Keratinocyte (primary cell): ENCODE data around the gene CD247. TPM values are rescaled to one million over a fixed set of nuclear protein-coding genes. Genes with fewer than 3 reads are reported as not detected.

Experiments
- DNase-seq: peaks from one replicate; pipeline ENCODE4 v3.0.0-alpha.2; 2011; ENCODE audit warnings: low read depth, missing footprints, low spot score
- FAIRE-seq: peaks from 2 replicates; lab custom pipeline; 2011; peaks lifted over from hg19 to GRCh38; lab: Jason Lieb, UNC
- H2AFZ ChIP-seq: 2 replicates; pipeline ENCODE4 v1.6.0; 2012; ENCODE audit warnings: low read length, control low read depth, inconsistent platforms; ENCODE audit not compliant: control insufficient read depth
- H3K27ac ChIP-seq: 2 replicates; pipeline ENCODE4 v1.5.1; 2011; ENCODE audit warnings: low read length; ENCODE audit not compliant: control insufficient read depth, insufficient read depth
- H3K27me3 ChIP-seq: 3 replicates; pipeline ENCODE4 v1.6.0; 2011; ENCODE audit warnings: low read length; ENCODE audit not compliant: control insufficient read depth, insufficient read depth; ENCODE audit errors: extremely low read depth
- H3K36me3 ChIP-seq, 2 experiments: 2 replicates in 1 of 2; 3 replicates in 1 of 2; pipeline ENCODE4 v1.5.1; 2011; ENCODE audit warnings: low read length in 2 of 2, mild to moderate bottlenecking in 1 of 2; ENCODE audit not compliant: control insufficient read depth in 2 of 2, insufficient read depth in 2 of 2; ENCODE audit errors: extremely low read depth in 1 of 2
- H3K4me1 ChIP-seq: 3 replicates; pipeline ENCODE4 v1.5.1; 2011; ENCODE audit warnings: low read length; ENCODE audit not compliant: control insufficient read depth, insufficient read depth; ENCODE audit errors: extremely low read depth
- H3K4me2 ChIP-seq: 3 replicates; pipeline ENCODE4 v1.6.0; 2011; ENCODE audit warnings: low read depth, low read length; ENCODE audit not compliant: control insufficient read depth, insufficient read depth; ENCODE audit errors: extremely low read depth
- H3K4me3 ChIP-seq, 3 experiments: fragments of 200-600 bp in 1 of 3; sonication (generic) in 1 of 3; 2 replicates in 2 of 3; 3 replicates in 1 of 3; pipeline ENCODE4 v1.5.1; 2011 to 2016; ENCODE audit warnings: low read length in 3 of 3, mild to moderate bottlenecking in 3 of 3, control low read depth in 2 of 3, inconsistent platforms in 1 of 3, low read depth in 1 of 3, mixed read lengths in 1 of 3, mixed run types in 1 of 3, moderate library complexity in 1 of 3; ENCODE audit not compliant: control insufficient read depth in 2 of 3, insufficient read depth in 2 of 3; ENCODE audit errors: extremely low read depth in 1 of 3
- H3K79me2 ChIP-seq: 2 replicates; pipeline ENCODE4 v1.6.0; 2012; ENCODE audit warnings: low read length; ENCODE audit not compliant: control insufficient read depth, insufficient read depth
- H3K9ac ChIP-seq: 3 replicates; pipeline ENCODE4 v1.6.0; 2011; ENCODE audit warnings: low read length; ENCODE audit not compliant: control insufficient read depth, insufficient read depth; ENCODE audit errors: extremely low read depth
- H3K9me1 ChIP-seq: 3 replicates; pipeline ENCODE4 v1.6.0; 2011; ENCODE audit warnings: low read length; ENCODE audit not compliant: control insufficient read depth, insufficient read depth; ENCODE audit errors: extremely low read depth
- H3K9me3 ChIP-seq: 2 replicates; pipeline ENCODE4 v1.5.1; 2012; ENCODE audit warnings: low read depth, low read length; ENCODE audit not compliant: control insufficient read depth
- H4K20me1 ChIP-seq: 3 replicates; pipeline ENCODE4 v1.6.0; 2011; ENCODE audit warnings: low read length; ENCODE audit not compliant: control insufficient read depth, insufficient read depth; ENCODE audit errors: extremely low read depth
- EZH2 ChIP-seq: IDR thresholded peaks from one replicate; pipeline ENCODE4 v1.6.1; 2012; ENCODE audit warnings: inconsistent platforms, mild to moderate bottlenecking, low read length, moderate library complexity
- dilution Hi-C: fragments of 300-500 bp; cut with MboI; formaldehyde crosslinking; loops from one replicate; pipeline ENCODE4 v1.7.0; 2020; ENCODE audit warnings: low sequenced_read_pairs; ENCODE audit not compliant: extremely low pct_ligation_motif_present
- polyA plus RNA-seq, 5 experiments: library from polyadenylated mRNA; depleted of rRNA in 3 of 5; stranded (reverse) in 3 of 5; stranded (forward) in 1 of 5; unstranded in 1 of 5; fragments of >200 nt; gene quantifications; 1 replicate in 1 of 5; 2 replicates in 3 of 5; 3 replicates in 1 of 5; pipeline versions ENCODE4 v1.2.1 to v1.2.3, GENCODE V29; 2011 to 2012; ENCODE audit warnings: missing spikeins in 2 of 5, low read depth in 1 of 5, low replicate concordance in 1 of 5
- TF ChIP-seq, protein P1 (sequence below), 3 experiments: IDR thresholded peaks in 1 of 3; conservative IDR thresholded peaks in 1 of 3; optimal IDR thresholded peaks in 1 of 3; 2 replicates in 2 of 3; 3 replicates in 1 of 3; pipeline versions ENCODE3 to v1.5.1; 2011; ENCODE audit warnings: low read length in 3 of 3, mild to moderate bottlenecking in 3 of 3, moderate library complexity in 2 of 3, control low read depth in 1 of 3, inconsistent platforms in 1 of 3; ENCODE audit not compliant: insufficient read depth in 2 of 3; ENCODE audit errors: extremely low read depth in 1 of 3

The CD247 gene
- polyA plus RNA-seq, 1 donor (not counting 4 experiments of a cell fraction or from before 2014, with no cell fraction given): not detected

DNA sequence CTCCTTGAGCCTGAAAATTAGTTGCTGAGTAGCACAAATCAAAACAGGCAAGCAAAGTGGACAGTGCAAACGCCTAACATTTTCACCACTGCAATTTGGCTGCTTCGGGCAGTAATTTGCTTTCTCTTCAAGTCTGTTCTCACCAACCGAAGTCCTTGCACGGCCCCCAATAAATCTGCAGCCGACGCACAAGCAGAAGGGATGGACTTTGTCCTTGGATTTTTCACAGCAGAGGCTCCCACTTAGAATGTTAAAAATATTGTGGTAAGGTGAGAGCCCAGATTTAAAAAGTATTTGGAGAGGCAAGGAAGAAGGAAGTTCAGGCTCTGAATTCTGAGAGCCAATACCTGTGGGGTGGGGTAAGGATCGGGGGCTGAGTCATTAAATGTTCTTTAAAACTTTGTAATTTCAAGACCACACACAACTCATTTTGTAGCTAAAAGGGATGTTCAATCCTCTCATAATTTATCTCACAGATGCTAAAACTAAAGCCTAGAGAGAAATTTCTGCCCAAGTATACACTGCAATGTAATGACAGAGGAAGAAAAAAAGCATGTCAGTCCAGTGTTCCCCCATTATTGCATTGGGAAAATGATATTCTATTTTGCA lies 6.2 kb downstream of the CD247 start:
- no peak for TF ChIP-seq EZH2
- TF ChIP-seq, protein P1, sequence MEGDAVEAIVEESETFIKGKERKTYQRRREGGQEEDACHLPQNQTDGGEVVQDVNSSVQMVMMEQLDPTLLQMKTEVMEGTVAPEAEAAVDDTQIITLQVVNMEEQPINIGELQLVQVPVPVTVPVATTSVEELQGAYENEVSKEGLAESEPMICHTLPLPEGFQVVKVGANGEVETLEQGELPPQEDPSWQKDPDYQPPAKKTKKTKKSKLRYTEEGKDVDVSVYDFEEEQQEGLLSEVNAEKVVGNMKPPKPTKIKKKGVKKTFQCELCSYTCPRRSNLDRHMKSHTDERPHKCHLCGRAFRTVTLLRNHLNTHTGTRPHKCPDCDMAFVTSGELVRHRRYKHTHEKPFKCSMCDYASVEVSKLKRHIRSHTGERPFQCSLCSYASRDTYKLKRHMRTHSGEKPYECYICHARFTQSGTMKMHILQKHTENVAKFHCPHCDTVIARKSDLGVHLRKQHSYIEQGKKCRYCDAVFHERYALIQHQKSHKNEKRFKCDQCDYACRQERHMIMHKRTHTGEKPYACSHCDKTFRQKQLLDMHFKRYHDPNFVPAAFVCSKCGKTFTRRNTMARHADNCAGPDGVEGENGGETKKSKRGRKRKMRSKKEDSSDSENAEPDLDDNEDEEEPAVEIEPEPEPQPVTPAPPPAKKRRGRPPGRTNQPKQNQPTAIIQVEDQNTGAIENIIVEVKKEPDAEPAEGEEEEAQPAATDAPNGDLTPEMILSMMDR (optimal IDR thresholded peaks at IDR 0.05 in 1 of 3, IDR thresholded peaks at IDR 0.05 in 1 of 3, conservative IDR thresholded peaks at IDR 0.05 in 1 of 3; ENCODE audit: extremely low read depth in 1 of 3, insufficient read depth in 2 of 3, low read length in 3 of 3): no peak
- H3K27me3 ChIP-seq: peaks cover 7% of the 10 kb centered on the region
- H3K4me2 ChIP-seq: no peak overlapping the region
- no peaks in the 10 kb centered on the region for H3K79me2 ChIP-seq
- DNase-seq (no peak), FAIRE-seq (no peak)
- H3K9ac ChIP-seq: no peak overlapping the region
- dilution Hi-C loops: loop anchor here (25.0 kb wide), 1 partner anchor 450 kb away; no protein-coding TSS in a partner anchor
- H2AFZ ChIP-seq: no peak overlapping the region
- no peaks in the 10 kb centered on the region for H3K9me3 ChIP-seq
- no peaks in the 10 kb centered on the region for H4K20me1 ChIP-seq
- H3K4me1 ChIP-seq: no peaks in the 10 kb centered on the region
- H3K36me3 ChIP-seq: no peaks in the 10 kb centered on the region
- no peaks in the 10 kb centered on the region for H3K9me1 ChIP-seq
- H3K4me3 ChIP-seq: no peak overlapping the region
- no peak overlapping the region for H3K27ac ChIP-seq

DNA sequence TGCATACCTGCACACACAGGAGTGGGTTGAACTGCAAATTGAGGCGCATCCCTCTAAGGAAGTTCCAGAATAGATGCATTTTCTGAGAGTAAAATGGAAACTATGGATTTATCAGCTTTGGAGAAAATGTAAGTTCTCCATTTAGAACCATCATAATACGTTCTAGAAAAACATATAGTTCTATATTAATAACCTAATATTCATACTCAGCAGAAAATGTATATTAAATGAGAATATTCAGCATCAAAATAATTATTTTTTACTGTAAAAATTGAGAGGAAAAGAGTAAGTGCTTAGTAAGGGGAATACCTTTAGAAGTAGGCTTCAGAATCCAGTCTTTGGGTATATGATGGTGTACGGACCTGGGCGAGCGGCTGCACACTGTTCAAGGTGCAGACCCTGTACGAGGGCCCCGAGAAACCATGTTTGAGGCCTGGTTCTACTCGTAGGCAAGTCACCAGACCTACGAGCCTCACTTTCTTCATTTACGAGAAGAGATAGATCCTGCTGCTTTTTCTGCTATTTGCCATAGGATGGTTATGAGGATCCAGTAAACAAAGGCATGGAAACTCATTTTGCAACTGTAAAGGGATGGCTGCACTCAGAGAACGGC lies 6.8 kb downstream of the CD247 start:
- no peak overlapping the region for H2AFZ ChIP-seq
- DNase-seq: no peak

More for the DNA sequence above, 6.8 kb downstream of the CD247 start:
- Histone ChIP-seq H3K36me3 (no peaks in the 10 kb centered on the region), H3K9me3 (no peaks in the 10 kb centered on the region), H3K9ac (no peak overlapping the region), H3K79me2 (no peaks in the 10 kb centered on the region), H4K20me1 (no peaks in the 10 kb centered on the region), H3K27ac (no peak overlapping the region), H3K4me1 (no peaks in the 10 kb centered on the region), H3K9me1 (no peaks in the 10 kb centered on the region), H3K4me2 (no peak overlapping the region), H3K4me3 (no peak overlapping the region), H3K27me3 (peaks cover 7% of the 10 kb centered on the region)
- no peak for FAIRE-seq
- TF ChIP-seq, protein P1 (optimal IDR thresholded peaks at IDR 0.05 in 1 of 3, IDR thresholded peaks at IDR 0.05 in 1 of 3, conservative IDR thresholded peaks at IDR 0.05 in 1 of 3; ENCODE audit: extremely low read depth in 1 of 3, insufficient read depth in 2 of 3, low read length in 3 of 3): no peak
- TF ChIP-seq EZH2: no peak
- dilution Hi-C loops: loop anchor here (25.0 kb wide), 1 partner anchor 449 kb away; no protein-coding TSS in a partner anchor
